ENCODE results near the gene DOCK1. TPM values are rescaled to one million over a fixed set of nuclear protein-coding genes. Genes with fewer than 3 reads are reported as not detected.

Gene DOCK1
- total RNA-seq, 2 donors from 2014 or later: 41.2 to 56.0 TPM

- no peak for DNase-seq (ENCODE audit: low spot score)
- 83% methylated on average over 10 of the region's 10 CpGs for WGBS
- H3K4me1 ChIP-seq (replicated peaks): no peaks in the 10 kb centered on the region
- no peaks in the 10 kb centered on the region for H3K36me3 ChIP-seq
- H3K27ac ChIP-seq: no peak overlapping the region
- H3K27me3 ChIP-seq (replicated peaks; ENCODE audit: insufficient read depth): no peaks in the 10 kb centered on the region
- intact Hi-C loops (cut with DNase I): no loop called here
- TF ChIP-seq POLR2A (IDR thresholded peaks at IDR 0.05) (no peak), POLR2AphosphoS5 (IDR thresholded peaks at IDR 0.05) (no peak)
- TF ChIP-seq, protein P1, sequence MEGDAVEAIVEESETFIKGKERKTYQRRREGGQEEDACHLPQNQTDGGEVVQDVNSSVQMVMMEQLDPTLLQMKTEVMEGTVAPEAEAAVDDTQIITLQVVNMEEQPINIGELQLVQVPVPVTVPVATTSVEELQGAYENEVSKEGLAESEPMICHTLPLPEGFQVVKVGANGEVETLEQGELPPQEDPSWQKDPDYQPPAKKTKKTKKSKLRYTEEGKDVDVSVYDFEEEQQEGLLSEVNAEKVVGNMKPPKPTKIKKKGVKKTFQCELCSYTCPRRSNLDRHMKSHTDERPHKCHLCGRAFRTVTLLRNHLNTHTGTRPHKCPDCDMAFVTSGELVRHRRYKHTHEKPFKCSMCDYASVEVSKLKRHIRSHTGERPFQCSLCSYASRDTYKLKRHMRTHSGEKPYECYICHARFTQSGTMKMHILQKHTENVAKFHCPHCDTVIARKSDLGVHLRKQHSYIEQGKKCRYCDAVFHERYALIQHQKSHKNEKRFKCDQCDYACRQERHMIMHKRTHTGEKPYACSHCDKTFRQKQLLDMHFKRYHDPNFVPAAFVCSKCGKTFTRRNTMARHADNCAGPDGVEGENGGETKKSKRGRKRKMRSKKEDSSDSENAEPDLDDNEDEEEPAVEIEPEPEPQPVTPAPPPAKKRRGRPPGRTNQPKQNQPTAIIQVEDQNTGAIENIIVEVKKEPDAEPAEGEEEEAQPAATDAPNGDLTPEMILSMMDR (IDR thresholded peaks at IDR 0.05): no peak
- no peaks in the 10 kb centered on the region for H3K9me3 ChIP-seq
- no peak overlapping the region for H3K4me3 ChIP-seq
Measured at GRCh38 chr10:127467811-127468210, 562.6 kb downstream of the DOCK1 start.

DNA sequence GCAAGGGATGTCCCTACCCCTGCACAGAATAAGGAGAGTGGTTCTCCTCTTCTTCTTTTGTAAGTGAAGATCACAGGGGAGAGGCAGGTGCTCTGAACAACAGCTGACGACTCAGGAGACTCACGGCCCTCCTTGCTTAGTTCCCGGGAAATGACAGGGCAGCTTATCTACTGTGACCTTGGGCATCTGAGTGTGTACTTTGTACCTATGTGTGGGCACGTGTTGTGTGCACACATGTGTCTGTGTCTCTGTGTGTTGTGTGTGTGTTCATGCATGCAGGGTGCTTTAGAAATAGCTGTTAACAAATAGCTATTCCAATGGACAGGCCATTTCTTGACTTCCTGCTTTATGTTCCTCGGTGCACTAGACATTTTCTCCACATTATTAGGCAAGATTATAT lies 563.4 kb downstream of the DOCK1 start:
- TF ChIP-seq, protein P1 (IDR thresholded peaks at IDR 0.05): no peak
- TF ChIP-seq POLR2AphosphoS5 (IDR thresholded peaks at IDR 0.05): no peak
- no peak for TF ChIP-seq POLR2A (IDR thresholded peaks at IDR 0.05)
- intact Hi-C loops (cut with DNase I): no loop called here
- DNase-seq (ENCODE audit: low spot score): no peak
- H3K27ac ChIP-seq: no peak overlapping the region
- H3K27me3 ChIP-seq (replicated peaks; ENCODE audit: insufficient read depth): no peaks in the 10 kb centered on the region
- no peaks in the 10 kb centered on the region for H3K4me1 ChIP-seq (replicated peaks)
- no peaks in the 10 kb centered on the region for H3K36me3 ChIP-seq
- no peaks in the 10 kb centered on the region for H3K9me3 ChIP-seq
- H3K4me3 ChIP-seq: no peak overlapping the region
- 81% methylated on average over 5 of the region's 5 CpGs for WGBS

DNA sequence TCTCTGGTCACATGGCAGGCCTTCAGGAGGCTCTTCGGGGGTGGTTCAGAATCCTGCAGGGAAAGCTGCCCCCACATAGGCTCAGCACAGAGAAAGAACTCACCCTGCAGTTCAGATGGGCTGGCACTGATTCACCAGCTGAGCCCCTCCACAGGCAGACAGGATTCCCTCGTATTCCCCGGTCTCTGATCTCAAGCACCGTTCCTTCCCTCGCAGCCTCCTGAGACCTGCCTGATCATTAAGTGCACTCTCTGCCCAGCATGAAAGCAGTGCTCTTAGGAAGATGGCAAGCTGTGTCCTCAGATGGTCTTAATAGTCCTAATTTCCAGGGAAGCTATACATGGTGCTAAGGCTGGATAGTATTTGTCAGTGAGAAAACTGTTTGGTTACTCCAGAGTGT lies 565.7 kb downstream of the DOCK1 start:
- Histone ChIP-seq H3K4me3 (no peak overlapping the region), H3K9me3 (no peaks in the 10 kb centered on the region), H3K4me1 (replicated peaks) (no peaks in the 10 kb centered on the region), H3K27me3 (replicated peaks; ENCODE audit: insufficient read depth) (no peaks in the 10 kb centered on the region), H3K27ac (no peak overlapping the region), H3K36me3 (no peaks in the 10 kb centered on the region)
- 83% methylated on average over 5 of the region's 5 CpGs for WGBS
- TF ChIP-seq, protein P1 (IDR thresholded peaks at IDR 0.05): no peak
- TF ChIP-seq POLR2AphosphoS5 (IDR thresholded peaks at IDR 0.05) (no peak), POLR2A (IDR thresholded peaks at IDR 0.05) (no peak)
- intact Hi-C loops (cut with DNase I): no loop called here
- no peak for DNase-seq (ENCODE audit: low spot score)

DNA sequence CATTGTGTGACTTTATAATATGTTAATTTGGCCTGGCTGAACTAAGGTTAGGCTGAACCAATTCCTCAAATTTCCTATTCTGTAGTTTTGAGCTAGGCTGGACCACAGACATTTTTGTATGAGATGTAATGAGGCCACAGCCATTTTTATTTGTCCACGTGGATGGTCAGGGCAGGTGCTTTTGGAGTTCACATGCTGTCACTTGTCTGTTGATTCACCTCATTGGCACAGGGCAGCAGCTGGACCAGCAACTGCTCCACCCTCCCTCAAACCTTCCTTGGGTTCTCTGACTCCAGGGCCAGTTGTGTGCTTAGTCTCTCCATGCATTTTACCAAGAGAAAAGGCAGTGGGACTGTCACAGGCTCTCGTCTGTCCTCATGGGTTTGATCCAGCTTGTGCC lies 567.7 kb downstream of the DOCK1 start:
- TF ChIP-seq POLR2AphosphoS5 (IDR thresholded peaks at IDR 0.05) (no peak), POLR2A (IDR thresholded peaks at IDR 0.05) (no peak)
- TF ChIP-seq, protein P1 (IDR thresholded peaks at IDR 0.05): no peak
- intact Hi-C loops (cut with DNase I): no loop called here
- 65% methylated on average over 2 of the region's 2 CpGs for WGBS
- DNase-seq (ENCODE audit: low spot score): no peak
- no peaks in the 10 kb centered on the region for H3K36me3 ChIP-seq
- no peaks in the 10 kb centered on the region for H3K9me3 ChIP-seq
- no peaks in the 10 kb centered on the region for H3K27me3 ChIP-seq (replicated peaks; ENCODE audit: insufficient read depth)
- H3K27ac ChIP-seq: no peak overlapping the region
- no peak overlapping the region for H3K4me3 ChIP-seq
- H3K4me1 ChIP-seq (replicated peaks): no peaks in the 10 kb centered on the region

DNA sequence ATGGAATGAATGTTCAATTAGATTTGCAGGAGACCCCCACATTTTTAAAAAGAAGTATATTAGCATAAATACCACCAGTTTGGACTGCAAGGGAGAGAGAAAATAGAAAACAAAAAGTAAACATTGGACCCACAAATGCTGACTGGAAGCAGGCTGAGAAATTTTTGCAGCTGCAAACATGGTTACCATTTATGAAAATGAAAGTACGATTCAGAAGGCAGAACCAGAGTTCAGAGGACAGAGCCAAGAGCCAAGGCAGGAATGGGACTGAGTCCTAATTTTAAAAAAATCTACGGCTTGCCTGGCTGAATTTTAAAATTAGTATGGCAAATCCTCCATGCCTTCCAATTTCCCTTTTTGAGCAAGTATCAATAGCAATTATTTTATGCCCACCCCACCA lies 569.3 kb downstream of the DOCK1 start:
- TF ChIP-seq POLR2A (IDR thresholded peaks at IDR 0.05) (no peak), POLR2AphosphoS5 (IDR thresholded peaks at IDR 0.05) (no peak)
- TF ChIP-seq, protein P1 (IDR thresholded peaks at IDR 0.05): no peak
- no peak for DNase-seq (ENCODE audit: low spot score)
- H3K27me3 ChIP-seq (replicated peaks; ENCODE audit: insufficient read depth): no peaks in the 10 kb centered on the region

More for the DNA sequence above, 569.3 kb downstream of the DOCK1 start:
- no peak overlapping the region for H3K27ac ChIP-seq
- no peaks in the 10 kb centered on the region for H3K9me3 ChIP-seq
- WGBS: 36% methylated on average over 2 of the region's 2 CpGs
- no peak overlapping the region for H3K4me3 ChIP-seq
- no peaks in the 10 kb centered on the region for H3K36me3 ChIP-seq
- no peaks in the 10 kb centered on the region for H3K4me1 ChIP-seq (replicated peaks)
- intact Hi-C loops (cut with DNase I): no loop called here
